HG03571 (cell line): Measurements from ENCODE around the gene COMMD3.

Experiments
- ATAC-seq: cut with Tn5 transposase; IDR thresholded peaks from one replicate; pipeline ENCODE4 v1.9.1; 2021; ENCODE audit not compliant: unreplicated experiment

Gene COMMD3

DNA sequence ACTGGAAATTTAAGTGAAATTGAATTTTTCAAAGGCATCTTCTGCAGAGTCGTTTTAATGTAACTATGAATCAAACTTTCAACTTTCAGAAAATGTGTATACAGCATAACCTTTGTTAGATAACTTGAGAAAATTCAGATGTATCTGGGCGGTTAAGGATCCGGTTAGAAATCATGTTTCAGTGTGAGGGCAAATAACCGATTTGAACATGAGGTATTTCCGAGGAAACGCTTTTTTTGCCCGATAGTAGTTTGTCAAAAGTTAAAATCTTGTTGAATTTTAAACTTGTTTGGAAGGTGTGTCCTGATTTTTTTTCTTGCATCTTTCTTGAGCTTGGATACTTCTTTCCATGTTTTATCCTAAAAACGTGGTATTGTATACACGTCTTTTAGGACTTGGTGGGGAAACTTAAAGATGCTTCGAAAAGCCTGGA lies 3.4 kb downstream of the COMMD3 start:
- no peak for ATAC-seq

DNA sequence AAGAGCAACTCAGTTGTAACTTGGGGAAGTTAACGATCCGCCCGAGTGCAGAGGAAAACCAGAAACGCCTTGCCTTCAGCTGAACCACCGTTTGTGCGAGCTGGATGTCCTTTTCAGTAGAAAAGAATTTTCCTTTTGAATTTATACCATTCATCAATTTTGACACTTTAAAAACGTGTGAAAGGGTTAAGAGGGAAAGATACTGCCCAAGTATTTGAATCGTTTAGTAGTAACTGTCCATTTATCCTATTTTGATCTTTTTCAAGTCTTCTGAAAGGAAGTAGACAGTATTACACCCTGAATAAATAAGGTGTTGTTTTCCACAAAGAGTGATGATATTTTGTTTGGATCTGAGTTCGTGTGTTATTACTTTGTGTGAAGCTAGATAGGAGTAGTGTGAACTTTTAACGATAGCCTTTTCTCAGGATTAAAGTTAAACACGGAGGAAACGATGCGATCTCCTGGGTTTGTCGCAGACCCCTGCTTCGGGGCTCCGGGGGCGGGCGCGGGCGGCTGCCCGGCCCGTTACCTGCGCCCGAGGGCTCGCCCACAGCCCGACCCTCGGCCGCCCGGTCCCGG lies 3.9 kb downstream of the COMMD3 start:
- ATAC-seq: no peak

DNA sequence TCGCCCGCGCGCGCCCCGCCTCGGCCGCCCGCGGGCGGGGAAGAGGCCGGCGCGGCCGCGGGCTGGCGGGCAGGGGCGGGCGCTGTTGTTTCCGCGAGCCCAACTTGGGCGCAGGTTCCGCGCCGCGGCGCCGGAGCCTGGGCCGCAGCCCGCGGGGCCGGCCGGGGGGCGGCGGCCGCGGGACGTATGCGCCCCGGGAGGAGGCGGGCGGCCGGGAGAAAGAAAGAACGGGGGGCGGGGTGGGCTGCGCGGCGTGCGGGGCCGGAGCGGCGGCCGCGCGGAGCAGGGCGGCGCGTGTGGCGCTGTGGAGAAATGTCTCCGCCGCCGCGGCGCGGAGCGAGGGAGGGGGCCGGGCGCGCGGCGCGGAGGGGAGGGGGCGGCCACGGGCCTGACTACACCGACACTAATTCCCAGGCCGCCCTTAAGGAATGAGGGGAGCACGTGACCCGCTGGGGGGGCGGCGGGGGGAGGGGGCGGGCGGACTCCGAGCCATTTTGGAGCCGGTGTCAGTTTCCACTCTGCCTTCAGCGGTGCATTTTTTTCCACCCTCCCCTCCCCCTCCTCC lies 4.5 kb downstream of the COMMD3 start, which contains the start of gene BMI1:
TSS of gene BMI1 (plus strand) at position 509 of the 565 bp plus-strand sequence. CDS start 5,351 bp downstream, outside the sequence.
- no peak for ATAC-seq

DNA sequence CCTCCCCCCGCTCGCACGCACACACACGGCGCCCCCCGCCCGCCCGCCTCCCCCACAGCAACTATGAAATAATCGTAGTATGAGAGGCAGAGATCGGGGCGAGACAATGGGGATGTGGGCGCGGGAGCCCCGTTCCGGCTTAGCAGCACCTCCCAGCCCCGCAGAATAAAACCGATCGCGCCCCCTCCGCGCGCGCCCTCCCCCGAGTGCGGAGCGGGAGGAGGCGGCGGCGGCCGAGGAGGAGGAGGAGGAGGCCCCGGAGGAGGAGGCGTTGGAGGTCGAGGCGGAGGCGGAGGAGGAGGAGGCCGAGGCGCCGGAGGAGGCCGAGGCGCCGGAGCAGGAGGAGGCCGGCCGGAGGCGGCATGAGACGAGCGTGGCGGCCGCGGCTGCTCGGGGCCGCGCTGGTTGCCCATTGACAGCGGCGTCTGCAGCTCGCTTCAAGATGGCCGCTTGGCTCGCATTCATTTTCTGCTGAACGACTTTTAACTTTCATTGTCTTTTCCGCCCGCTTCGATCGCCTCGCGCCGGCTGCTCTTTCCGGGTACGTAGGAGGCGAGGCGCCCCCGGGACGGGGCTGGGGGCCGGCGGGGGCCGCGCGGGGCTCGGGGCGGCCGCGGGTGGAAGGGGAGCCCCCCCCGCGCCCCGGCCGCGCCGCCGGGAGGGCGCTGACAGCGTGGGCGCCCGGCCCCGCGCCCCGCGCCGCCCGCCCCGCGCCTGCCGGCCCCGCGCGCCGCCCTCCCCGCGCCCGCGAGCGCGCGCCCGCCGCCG lies 5.2 kb downstream of the COMMD3 start:
- ATAC-seq: no peak

GRCh38 chr10:22321924-22322640 lies 5.9 kb downstream of the COMMD3 start:
- ATAC-seq: no peak

DNA sequence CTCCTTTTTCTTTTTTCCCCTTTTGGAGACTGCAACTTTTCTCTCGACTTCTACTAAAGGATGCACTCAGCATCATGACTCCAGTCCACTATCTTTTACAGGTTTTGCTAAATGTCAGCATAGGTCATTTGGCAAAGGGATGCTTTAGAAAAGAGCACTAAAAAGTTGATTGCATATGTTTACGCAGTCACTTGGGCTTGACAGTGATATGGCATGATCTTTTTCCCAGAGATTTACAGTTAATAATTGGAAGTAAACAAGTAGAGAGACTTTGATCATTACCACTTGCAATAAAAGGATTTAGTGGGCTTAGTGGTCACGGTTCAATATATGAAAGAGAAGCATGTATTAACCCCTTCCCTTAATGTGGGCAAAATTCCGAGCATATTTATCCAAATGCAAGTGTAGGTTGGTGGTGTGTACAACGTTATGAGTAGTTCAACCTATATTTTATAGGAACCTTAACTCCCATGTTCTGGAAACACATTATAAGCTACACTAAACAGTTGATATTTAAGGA lies 6.5 kb downstream of the COMMD3 start:
- ATAC-seq: no peak

- no peak for ATAC-seq
Observed at GRCh38 chr10:22323538-22324305, 7.5 kb downstream of the COMMD3 start.

- ATAC-seq: no peak
Observed at GRCh38 chr10:22324413-22324812, 8.2 kb downstream of the COMMD3 start.

GRCh38 chr10:22324893-22325271 lies 8.7 kb downstream of the COMMD3 start:
- no peak for ATAC-seq

GRCh38 chr10:22325272-22326144 lies 9.3 kb downstream of the COMMD3 start:
- ATAC-seq: no peak

DNA sequence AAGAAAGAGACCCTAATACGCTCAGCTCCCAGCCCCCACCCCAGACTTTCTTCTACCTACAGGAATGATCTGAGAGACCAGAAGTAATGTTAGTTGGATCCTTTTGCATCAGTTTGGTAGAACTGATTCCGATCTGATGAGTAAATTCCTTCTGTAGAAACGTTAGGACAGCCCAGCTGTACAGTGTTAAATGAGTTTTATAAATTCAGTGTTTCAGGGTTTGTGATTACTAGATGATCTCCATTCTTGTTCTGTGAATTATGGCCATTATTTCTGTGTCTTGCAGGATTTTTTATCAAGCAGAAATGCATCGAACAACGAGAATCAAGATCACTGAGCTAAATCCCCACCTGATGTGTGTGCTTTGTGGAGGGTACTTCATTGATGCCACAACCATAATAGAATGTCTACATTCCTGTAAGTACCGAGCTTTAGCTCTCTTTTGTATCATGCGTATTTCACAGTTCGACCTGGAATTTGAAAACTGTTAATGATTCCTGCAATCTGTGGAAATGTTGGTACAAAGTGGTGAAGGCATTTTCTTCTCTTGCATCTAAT lies 10.0 kb downstream of the COMMD3 start:
- ATAC-seq: no peak

- ATAC-seq: no peak
Observed at GRCh38 chr10:22329150-22329549, 13.0 kb downstream of the COMMD3 start.

DNA sequence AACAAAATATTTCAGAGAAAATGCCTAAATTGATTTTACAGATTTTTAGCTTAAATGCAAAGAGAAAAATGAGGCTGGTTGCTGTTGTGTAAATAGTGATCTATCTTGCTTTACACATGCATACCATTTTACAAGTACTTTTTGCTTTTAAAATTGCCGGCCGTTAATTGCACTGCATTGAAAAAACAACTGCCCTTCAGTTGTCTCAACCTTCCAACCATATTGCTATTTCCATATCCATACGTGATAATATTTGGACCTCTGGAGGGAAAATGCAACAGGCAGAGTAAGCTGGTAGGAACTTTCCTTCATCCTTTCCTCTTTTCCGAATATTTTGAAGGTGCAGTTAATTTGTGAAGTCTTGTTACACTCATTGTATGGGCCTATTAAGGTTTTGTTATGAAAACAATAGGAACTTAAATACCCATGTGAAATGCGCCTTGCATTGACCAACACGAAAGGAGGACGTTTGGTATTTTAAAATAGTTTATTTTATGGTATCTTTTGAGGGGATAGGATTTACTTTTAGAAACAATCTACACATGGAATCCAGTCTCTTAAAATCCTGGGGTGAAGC lies 16.0 kb downstream of the COMMD3 start:
- ATAC-seq: no peak

- ATAC-seq: no peak
Observed at GRCh38 chr10:22333167-22333974, 17.2 kb downstream of the COMMD3 start.

- no peak for ATAC-seq
Observed at GRCh38 chr10:22333975-22334282, 17.7 kb downstream of the COMMD3 start.

GRCh38 chr10:22334414-22335172 lies 18.4 kb downstream of the COMMD3 start:
- ATAC-seq: no peak

DNA sequence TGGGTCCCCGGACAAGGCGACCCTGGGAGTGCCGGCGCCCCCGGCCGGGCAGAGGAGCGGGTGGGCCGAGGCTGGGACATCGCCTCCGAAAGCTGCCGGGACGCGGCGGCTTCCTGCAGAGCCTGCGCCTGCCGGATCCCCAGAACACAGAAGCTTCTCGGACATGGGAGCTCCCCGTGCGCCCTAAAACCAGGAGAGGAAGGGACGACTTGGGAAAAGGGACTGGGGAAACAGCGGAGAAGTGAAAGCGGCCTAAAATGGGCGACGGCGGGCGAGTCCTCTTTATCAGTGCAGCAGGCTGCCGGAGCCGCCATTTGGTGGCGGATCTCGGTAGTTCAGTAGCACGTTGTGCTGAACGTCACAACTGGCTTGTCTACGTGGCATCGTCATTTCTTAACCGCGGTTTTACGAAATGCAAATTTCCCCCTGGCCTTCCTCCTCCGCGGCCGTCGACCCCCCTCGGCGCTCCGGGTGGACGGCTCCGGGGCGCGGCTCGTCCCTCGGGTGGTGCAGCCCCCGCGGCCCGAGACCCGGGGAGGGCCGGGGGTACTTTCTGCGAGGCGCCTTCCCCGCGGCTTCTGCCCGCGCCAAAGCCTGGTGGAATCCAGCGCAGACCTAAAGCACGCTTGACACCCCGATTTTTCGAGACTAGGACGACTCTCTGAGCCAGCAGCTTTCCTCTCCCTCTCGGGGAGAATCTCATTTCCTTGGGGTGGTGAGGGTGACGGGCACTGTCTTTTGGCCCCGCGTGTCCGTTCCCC lies 19.2 kb downstream of the COMMD3 start:
- no peak for ATAC-seq
